Measurements from ENCODE around the gene IMPG1.

DNA sequence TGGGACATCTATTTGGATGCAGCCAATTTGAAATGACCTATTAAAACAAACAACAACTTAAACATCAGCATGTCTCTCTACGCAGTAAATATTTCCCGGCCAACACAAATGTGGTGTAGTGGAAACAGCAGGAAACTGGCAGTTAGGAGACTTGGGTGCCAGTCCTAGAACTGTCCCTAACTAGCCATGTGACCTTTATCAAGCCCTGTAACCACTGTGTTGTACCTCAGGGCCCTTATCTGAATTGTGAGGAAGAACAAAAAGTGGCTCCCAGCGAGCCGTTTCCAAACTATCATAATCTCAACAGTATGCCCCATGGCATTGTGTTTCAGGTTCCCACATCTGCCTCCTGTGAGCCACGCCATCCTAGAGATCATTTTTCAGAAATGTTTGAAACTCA, 124.5 kb downstream of the IMPG1 start:
- TF ChIP-seq, protein P1, sequence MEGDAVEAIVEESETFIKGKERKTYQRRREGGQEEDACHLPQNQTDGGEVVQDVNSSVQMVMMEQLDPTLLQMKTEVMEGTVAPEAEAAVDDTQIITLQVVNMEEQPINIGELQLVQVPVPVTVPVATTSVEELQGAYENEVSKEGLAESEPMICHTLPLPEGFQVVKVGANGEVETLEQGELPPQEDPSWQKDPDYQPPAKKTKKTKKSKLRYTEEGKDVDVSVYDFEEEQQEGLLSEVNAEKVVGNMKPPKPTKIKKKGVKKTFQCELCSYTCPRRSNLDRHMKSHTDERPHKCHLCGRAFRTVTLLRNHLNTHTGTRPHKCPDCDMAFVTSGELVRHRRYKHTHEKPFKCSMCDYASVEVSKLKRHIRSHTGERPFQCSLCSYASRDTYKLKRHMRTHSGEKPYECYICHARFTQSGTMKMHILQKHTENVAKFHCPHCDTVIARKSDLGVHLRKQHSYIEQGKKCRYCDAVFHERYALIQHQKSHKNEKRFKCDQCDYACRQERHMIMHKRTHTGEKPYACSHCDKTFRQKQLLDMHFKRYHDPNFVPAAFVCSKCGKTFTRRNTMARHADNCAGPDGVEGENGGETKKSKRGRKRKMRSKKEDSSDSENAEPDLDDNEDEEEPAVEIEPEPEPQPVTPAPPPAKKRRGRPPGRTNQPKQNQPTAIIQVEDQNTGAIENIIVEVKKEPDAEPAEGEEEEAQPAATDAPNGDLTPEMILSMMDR (IDR thresholded peaks at IDR 0.05) = no peak
- TF ChIP-seq POLR2A (IDR thresholded peaks at IDR 0.05) = no peak
